ENCODE results near the gene GPATCH4. TPM values are rescaled to one million over a fixed set of nuclear protein-coding genes. Genes with fewer than 3 reads are reported as not detected.
A peak's percentile ranks its signal among the peaks of the same experiment; 100 is the strongest.

The GPATCH4 gene
- total and polyA plus RNA-seq, 2 of the 4 experiments (the other 2 are of a cell fraction): 32.6 to 41.8 TPM

GRCh38 chr1:156627313-156627880, 26.1 kb upstream of the GPATCH4 start:
- Histone ChIP-seq H3K79me1 (ENCODE audit: low read depth in 1 of 2, low read length in 2 of 2) (no peaks in the 10 kb centered on the region), H4K91ac (ENCODE audit: insufficient read depth, low read depth, low read length) (no peak overlapping the region), H3K4ac (ENCODE audit: low read depth, low read length) (no peak overlapping the region), H2BK20ac (ENCODE audit: low read depth, low read length) (no peak overlapping the region), H2BK5ac (ENCODE audit: low read depth, low read length, poor library complexity, severe bottlenecking) (no peak overlapping the region), H3K56ac (ENCODE audit: extremely low read depth, insufficient read depth, low read length) (no peak overlapping the region), H3K9me3 (ENCODE audit: control insufficient read depth, insufficient read depth, low read length) (no peaks in the 10 kb centered on the region), H3K9me1 (ENCODE audit: insufficient read depth, low read length) (no peaks in the 10 kb centered on the region), H3K4me1 (ENCODE audit: control insufficient read depth, insufficient read depth, low read length) (peaks cover 4% of the 10 kb centered on the region), H3K18ac (ENCODE audit: low read depth, low read length) (no peak overlapping the region), H3K14ac (replicated peaks; ENCODE audit: low read depth, low read length) (no peak overlapping the region), H3K4me3 (ENCODE audit: insufficient read depth, low read depth, low read length) (no peak overlapping the region), H2BK15ac (ENCODE audit: low read depth, low read length) (no peak overlapping the region), H2BK120ac (ENCODE audit: low read depth, low read length) (no peak overlapping the region), H4K5ac (ENCODE audit: low read depth, low read length) (no peak overlapping the region), H3K36me3 (ENCODE audit: control insufficient read depth, insufficient read depth, low read length) (no peaks in the 10 kb centered on the region), H3K23ac (ENCODE audit: low read depth, low read length) (no peak overlapping the region), H2AFZ (replicated peaks; ENCODE audit: low read length, poor library complexity) (no peak overlapping the region), H4K8ac (ENCODE audit: low read depth in 2 of 2, low read length in 2 of 2) (no peak overlapping the region), H2AK9ac (replicated peaks; ENCODE audit: low read depth, low read length, poor library complexity) (no peak overlapping the region), H4K20me1 (ENCODE audit: insufficient read depth, low read length) (peaks cover 7% of the 10 kb centered on the region), H3K9ac (ENCODE audit: low read depth, low read length) (no peak overlapping the region), H3K27me3 (ENCODE audit: control insufficient read depth, insufficient read depth, low read length) (peaks cover 58% of the 10 kb centered on the region), H2AK5ac (ENCODE audit: low read depth, low read length) (no peak overlapping the region), H3K4me2 (ENCODE audit: low read depth, low read length) (no peak overlapping the region), H3K27ac (ENCODE audit: insufficient read depth, low read length) (no peak overlapping the region)
- POLR2A ChIA-PET (ENCODE audit: unreplicated experiment): no interaction called here
- CTCF ChIA-PET: interaction anchor here (0.5 to 1.9 kb wide), 6 partner anchors 15 to 288 kb away, joined by 3 to 14 read pairs (median 4); no protein-coding TSS in a partner anchor
- in situ Hi-C loops (cut with MboI; ENCODE audit: low sequenced_read_pairs): no loop called here
- dilution Hi-C loops (cut with HindIII; ENCODE audit: low sequenced_read_pairs, unreplicated experiment): no loop called here
- intact Hi-C loops (cut with micrococcal nuclease): loop anchor here (1.0 kb wide), 1 partner anchor 30 kb away; no protein-coding TSS in a partner anchor
- TF ChIP-seq SMC3 (IDR thresholded peaks at IDR 0.05; ENCODE audit: low read depth, low read length): peak; percentile 50
- TF ChIP-seq RAD21 (IDR thresholded peaks at IDR 0.05; ENCODE audit: low read length): peak; percentile 63
- peak; percentile 66 for TF ChIP-seq CTCF (conservative IDR thresholded peaks at IDR 0.05; ENCODE audit: low read depth, low read length)
- no peak for TF ChIP-seq RFX5 (IDR thresholded peaks at IDR 0.05; ENCODE audit: low read depth, low read length)
- TF ChIP-seq MAZ (IDR thresholded peaks at IDR 0.05; ENCODE audit: borderline replicate concordance, low read depth, low read length): no peak
- TF ChIP-seq USF2 (IDR thresholded peaks at IDR 0.05; ENCODE audit: low read depth, low read length): peak; percentile 55; the same call in 1 of the 2 replicates
- TF ChIP-seq MXI1 (IDR thresholded peaks at IDR 0.05; ENCODE audit: borderline replicate concordance, low read depth, low read length): no peak
- TF ChIP-seq RCOR1 (IDR thresholded peaks at IDR 0.05; ENCODE audit: insufficient replicate concordance, low read length): no peak
- no peak for TF ChIP-seq BHLHE40 (IDR thresholded peaks at IDR 0.05; ENCODE audit: low read depth, low read length)
- no peak for TF ChIP-seq MAFK (IDR thresholded peaks at IDR 0.05; ENCODE audit: low read depth, low read length)
- no peak for TF ChIP-seq CEBPB (IDR thresholded peaks at IDR 0.05; ENCODE audit: low read depth, low read length)
- no peak for TF ChIP-seq FOS (IDR thresholded peaks at IDR 0.05; ENCODE audit: low read depth, low read length)
- no CpG with 5 or more reads among the region's 2 CpGs for WGBS, 2 experiments (ENCODE audit: extremely low coverage in 2 of 2, insufficient read length in 1 of 2)
- BruUV-seq (replicated peaks): no TSS peak
- peak; percentile 47 for DNase-seq
- peak; percentile 49 for ATAC-seq (ENCODE audit: low read depth)

Data from IMR-90 (cell line).